SIG-M5 treated with dmso at 0.1 percent for 504 hours (cell line): Measurements from ENCODE around the gene ASTN2.
"Not testable (repeated sequence)": the region's sequence is repeated elsewhere in the genome, so short reads cannot be mapped to it uniquely, and the experiment has no call there.

Source experiments
- DNase-seq: peaks from one replicate; lab custom pipeline; 2025; ENCODE audit not compliant: unreplicated experiment; lab: John Stamatoyannopoulos, UW

The ASTN2 gene

GRCh38 chr9:116891424-116891823 is 523.4 kb downstream of the ASTN2 start:
- no peak for DNase-seq

- DNase-seq: not testable (repeated sequence)
Measured at GRCh38 chr9:116888476-116888875, 526.4 kb downstream of the ASTN2 start.

GRCh38 chr9:116888066-116888465 is 526.8 kb downstream of the ASTN2 start:
- no peak for DNase-seq

- DNase-seq: no peak
Measured at GRCh38 chr9:116883676-116884075, 531.2 kb downstream of the ASTN2 start.

GRCh38 chr9:116877072-116877471 is 537.8 kb downstream of the ASTN2 start:
- no peak for DNase-seq

- no peak for DNase-seq
Measured at GRCh38 chr9:116875576-116875975, 539.3 kb downstream of the ASTN2 start.

- no peak for DNase-seq
Measured at GRCh38 chr9:116873937-116874914, 540.6 kb downstream of the ASTN2 start.

GRCh38 chr9:116873491-116873890 is 541.4 kb downstream of the ASTN2 start:
- no peak for DNase-seq

GRCh38 chr9:116870566-116870965 is 544.3 kb downstream of the ASTN2 start:
- no peak for DNase-seq

- DNase-seq: no peak
Measured at GRCh38 chr9:116868201-116868600, 546.7 kb downstream of the ASTN2 start.

GRCh38 chr9:116861321-116861720 is 553.5 kb downstream of the ASTN2 start:
- no peak for DNase-seq

GRCh38 chr9:116860509-116861120 is 554.2 kb downstream of the ASTN2 start:
- peak; percentile 45 for DNase-seq

- DNase-seq: no peak
Measured at GRCh38 chr9:116859763-116860162, 555.1 kb downstream of the ASTN2 start.

GRCh38 chr9:116857321-116857720 is 557.5 kb downstream of the ASTN2 start:
- DNase-seq: no peak

- no peak for DNase-seq
Measured at GRCh38 chr9:116855881-116856662, 558.8 kb downstream of the ASTN2 start.

GRCh38 chr9:116849721-116850120 is 565.1 kb downstream of the ASTN2 start:
- DNase-seq: no peak

- DNase-seq: no peak
Measured at GRCh38 chr9:116844621-116845020, 570.2 kb downstream of the ASTN2 start.

- DNase-seq: no peak
Measured at GRCh38 chr9:116843863-116844620, 570.8 kb downstream of the ASTN2 start.

GRCh38 chr9:116842658-116843057 is 572.2 kb downstream of the ASTN2 start:
- no peak for DNase-seq

GRCh38 chr9:116838468-116838867 is 576.4 kb downstream of the ASTN2 start:
- not testable (repeated sequence) for DNase-seq
